HG03565 (cell line): ENCODE results near the gene BEND6.
"Not testable (repeated sequence)": the region's sequence is repeated elsewhere in the genome, so short reads cannot be mapped to it uniquely, and the experiment has no call there.

Experiments
- ATAC-seq: cut with Tn5 transposase; IDR thresholded peaks from one replicate; pipeline ENCODE4 v1.9.1; 2021; ENCODE audit warnings: mild to moderate bottlenecking, moderate library complexity; ENCODE audit not compliant: unreplicated experiment

Gene BEND6

GRCh38 chr6:57026001-57026400 is 71.1 kb downstream of the BEND6 start:
- no peak for ATAC-seq

- ATAC-seq, result no peak
These were observed 72.4 kb downstream of the BEND6 start for GRCh38 chr6:57027301-57027700.

- no peak for ATAC-seq
These were observed 74.3 kb downstream of the BEND6 start for GRCh38 chr6:57029213-57029612.

GRCh38 chr6:57033228-57033627 is 78.3 kb downstream of the BEND6 start:
- no peak for ATAC-seq

- no peak for ATAC-seq
These were observed 80.6 kb downstream of the BEND6 start for GRCh38 chr6:57035549-57035948.

- ATAC-seq, result no peak
These were observed 84.0 kb downstream of the BEND6 start for GRCh38 chr6:57038906-57039305.

GRCh38 chr6:57040011-57040410 is 85.1 kb downstream of the BEND6 start:
- no peak for ATAC-seq

GRCh38 chr6:57044061-57044460 is 89.2 kb downstream of the BEND6 start:
- not testable (repeated sequence) for ATAC-seq

- no peak for ATAC-seq
These were observed 89.7 kb downstream of the BEND6 start for GRCh38 chr6:57044568-57044967.

- ATAC-seq, result peak; percentile 89
These were observed 91.7 kb downstream of the BEND6 start, which contains the start of gene KIAA1586 for GRCh38 chr6:57046332-57047256. TSS of gene KIAA1586 (plus strand) at chr6:57046693. CDS start at chr6:57046756, 63 bp downstream.

- peak; percentile 27 for ATAC-seq
These were observed 92.3 kb downstream of the BEND6 start for GRCh38 chr6:57047257-57047585.

- ATAC-seq, result not testable (repeated sequence)
These were observed 93.0 kb downstream of the BEND6 start for GRCh38 chr6:57047859-57048258.

- no peak for ATAC-seq
These were observed 93.7 kb downstream of the BEND6 start for GRCh38 chr6:57048577-57048976.

- no peak for ATAC-seq
These were observed 108.9 kb downstream of the BEND6 start for GRCh38 chr6:57063847-57064246.

- no peak for ATAC-seq
These were observed 109.9 kb downstream of the BEND6 start for GRCh38 chr6:57064809-57065208.

- ATAC-seq, result no peak
These were observed 113.2 kb downstream of the BEND6 start for GRCh38 chr6:57068061-57068460.

GRCh38 chr6:57069228-57069627 is 114.3 kb downstream of the BEND6 start:
- no peak for ATAC-seq

- ATAC-seq, result no peak
These were observed 115.0 kb downstream of the BEND6 start for GRCh38 chr6:57069920-57070331.

- no peak for ATAC-seq
These were observed 117.2 kb downstream of the BEND6 start for GRCh38 chr6:57072108-57072507.

GRCh38 chr6:57074383-57074782 is 119.5 kb downstream of the BEND6 start:
- no peak for ATAC-seq

- no peak for ATAC-seq
These were observed 120.2 kb downstream of the BEND6 start for GRCh38 chr6:57075092-57075491.
